Vagina (tissue), 2 donors: Measurements from ENCODE around the gene NAT8.
"Not testable (repeated sequence)": the region's sequence is repeated elsewhere in the genome, so short reads cannot be mapped to it uniquely, and the experiment has no call there.

Source experiments
- POLR2AphosphoS5 ChIP-seq, 2 donors: sonication (generic); formaldehyde crosslinking; IDR thresholded peaks; one replicate each; pipeline ENCODE4 v1.9.0; 2017; ENCODE audit warnings: antibody characterized with exemption in 2 of 2, mild to moderate bottlenecking in 2 of 2, low read depth in 1 of 2; ENCODE audit not compliant: insufficient read depth in 1 of 2
- TF ChIP-seq, protein P1 (sequence below), 3 experiments: fragments of 450-650 bp in 2 of 3; fragments of 200-600 bp in 1 of 3; sonication (generic) in 1 of 3; IDR thresholded peaks; one replicate each; pipeline ENCODE4 v1.5.1; 2017 to 2019; ENCODE audit warnings: antibody characterized with exemption in 3 of 3, mild to moderate bottlenecking in 2 of 3, moderate library complexity in 2 of 3

GRCh38 chr2:73624625-73625024 lies 17.6 kb downstream of the NAT8 start:
- TF ChIP-seq POLR2AphosphoS5 (IDR thresholded peaks at IDR 0.05; ENCODE audit: insufficient read depth in 1 of 2, low read depth in 1 of 2) = not testable (repeated sequence)
- TF ChIP-seq, protein P1, sequence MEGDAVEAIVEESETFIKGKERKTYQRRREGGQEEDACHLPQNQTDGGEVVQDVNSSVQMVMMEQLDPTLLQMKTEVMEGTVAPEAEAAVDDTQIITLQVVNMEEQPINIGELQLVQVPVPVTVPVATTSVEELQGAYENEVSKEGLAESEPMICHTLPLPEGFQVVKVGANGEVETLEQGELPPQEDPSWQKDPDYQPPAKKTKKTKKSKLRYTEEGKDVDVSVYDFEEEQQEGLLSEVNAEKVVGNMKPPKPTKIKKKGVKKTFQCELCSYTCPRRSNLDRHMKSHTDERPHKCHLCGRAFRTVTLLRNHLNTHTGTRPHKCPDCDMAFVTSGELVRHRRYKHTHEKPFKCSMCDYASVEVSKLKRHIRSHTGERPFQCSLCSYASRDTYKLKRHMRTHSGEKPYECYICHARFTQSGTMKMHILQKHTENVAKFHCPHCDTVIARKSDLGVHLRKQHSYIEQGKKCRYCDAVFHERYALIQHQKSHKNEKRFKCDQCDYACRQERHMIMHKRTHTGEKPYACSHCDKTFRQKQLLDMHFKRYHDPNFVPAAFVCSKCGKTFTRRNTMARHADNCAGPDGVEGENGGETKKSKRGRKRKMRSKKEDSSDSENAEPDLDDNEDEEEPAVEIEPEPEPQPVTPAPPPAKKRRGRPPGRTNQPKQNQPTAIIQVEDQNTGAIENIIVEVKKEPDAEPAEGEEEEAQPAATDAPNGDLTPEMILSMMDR (IDR thresholded peaks at IDR 0.05) = not testable (repeated sequence)
